Muscle layer of duodenum (tissue), 2 donors: Measurements from ENCODE around the gene CLDN1.

ENCODE experiments used
- H3K27ac ChIP-seq: one replicate; pipeline ENCODE4 v1.7.0; 2013; ENCODE audit warnings: mild to moderate bottlenecking, low read length
- H3K27me3 ChIP-seq: one replicate; pipeline ENCODE4 v1.7.0; 2013; ENCODE audit warnings: low read depth, mild to moderate bottlenecking, control low read depth, low read length
- H3K36me3 ChIP-seq, 2 donors: one replicate each; pipeline ENCODE4 v1.7.0; 2013; ENCODE audit warnings: low read length in 2 of 2, control low read depth in 1 of 2, mild to moderate bottlenecking in 1 of 2; ENCODE audit not compliant: insufficient read depth in 2 of 2, control insufficient read depth in 1 of 2
- H3K4me1 ChIP-seq, 2 donors: one replicate each; pipeline ENCODE4 v1.7.0; 2013; ENCODE audit warnings: low read length in 2 of 2, mild to moderate bottlenecking in 2 of 2, control low read depth in 1 of 2, moderate library complexity in 1 of 2; ENCODE audit not compliant: insufficient read depth in 2 of 2, control insufficient read depth in 1 of 2
- H3K4me3 ChIP-seq, 2 donors: one replicate each; pipeline ENCODE4 v1.7.0; 2013; ENCODE audit warnings: low read length in 2 of 2, low read depth in 1 of 2, mild to moderate bottlenecking in 1 of 2
- H3K9me3 ChIP-seq, 2 donors: one replicate each; pipeline ENCODE4 v1.7.0; 2013; ENCODE audit warnings: low read length in 2 of 2, control low read depth in 1 of 2, mild to moderate bottlenecking in 1 of 2; ENCODE audit not compliant: control insufficient read depth in 1 of 2
- donor health status: healthy.

Gene CLDN1

GRCh38 chr3:190330936-190331734 is 8.9 kb upstream of the CLDN1 start:
- Histone ChIP-seq H3K9me3 (no peaks in the 10 kb centered on the region), H3K27ac (no peak overlapping the region), H3K4me3 (no peak overlapping the region), H3K27me3 (no peaks in the 10 kb centered on the region), H3K36me3 (no peaks in the 10 kb centered on the region), H3K4me1 (peaks cover 0 to 3% of the 10 kb centered on the region in 2 donors)

- no peak overlapping the region for H3K27ac ChIP-seq
Measured at GRCh38 chr3:190326930-190327329, 4.7 kb upstream of the CLDN1 start.

GRCh38 chr3:190326361-190326760 is 4.1 kb upstream of the CLDN1 start:
- H3K4me1 ChIP-seq = peaks cover 3 to 9% of the 10 kb centered on the region in 2 donors
- no peaks in the 10 kb centered on the region for H3K36me3 ChIP-seq
- H3K4me3 ChIP-seq = no peak overlapping the region
- no peaks in the 10 kb centered on the region for H3K27me3 ChIP-seq
- H3K9me3 ChIP-seq = no peaks in the 10 kb centered on the region
- H3K27ac ChIP-seq = no peak overlapping the region

More at GRCh38 chr3:190326930-190327329, 4.7 kb upstream of the CLDN1 start:
- Histone ChIP-seq H3K9me3 (no peaks in the 10 kb centered on the region), H3K27me3 (no peaks in the 10 kb centered on the region), H3K4me3 (no peak overlapping the region), H3K4me1 (peaks cover 0 to 4% of the 10 kb centered on the region in 2 donors), H3K36me3 (no peaks in the 10 kb centered on the region)

GRCh38 chr3:190325923-190326322 is 3.7 kb upstream of the CLDN1 start:
- Histone ChIP-seq H3K4me1 (peaks cover 3 to 9% of the 10 kb centered on the region in 2 donors), H3K4me3 (no peak overlapping the region), H3K27ac (no peak overlapping the region), H3K27me3 (no peaks in the 10 kb centered on the region), H3K9me3 (no peaks in the 10 kb centered on the region), H3K36me3 (no peaks in the 10 kb centered on the region)

- Histone ChIP-seq H3K4me3 (no peak overlapping the region), H3K27ac (no peak overlapping the region)
Measured at GRCh38 chr3:190323246-190323626, 990 bp upstream of the CLDN1 start.

GRCh38 chr3:190322604-190323245 is 479 bp upstream of the CLDN1 start:
- Histone ChIP-seq H3K4me3 (peak overlapping the region in 1 of 2 donors; percentile 71), H3K27me3 (no peaks in the 10 kb centered on the region), H3K9me3 (no peaks in the 10 kb centered on the region), H3K4me1 (peaks cover 3 to 9% of the 10 kb centered on the region in 2 donors), H3K27ac (no peak overlapping the region), H3K36me3 (no peaks in the 10 kb centered on the region)

More at GRCh38 chr3:190323246-190323626, 990 bp upstream of the CLDN1 start:
- H3K36me3 ChIP-seq = no peaks in the 10 kb centered on the region
- H3K27me3 ChIP-seq = no peaks in the 10 kb centered on the region
- peaks cover 3 to 9% of the 10 kb centered on the region in 2 donors for H3K4me1 ChIP-seq
- no peaks in the 10 kb centered on the region for H3K9me3 ChIP-seq

GRCh38 chr3:190320594-190321362 is 1.5 kb downstream of the CLDN1 start:
- no peak overlapping the region for H3K4me3 ChIP-seq
- H3K27ac ChIP-seq = no peak overlapping the region

GRCh38 chr3:190319660-190320059 is 2.6 kb downstream of the CLDN1 start:
- no peak overlapping the region for H3K27ac ChIP-seq
- H3K4me1 ChIP-seq = peaks cover 3 to 5% of the 10 kb centered on the region in 2 donors

More at GRCh38 chr3:190320594-190321362, 1.5 kb downstream of the CLDN1 start:
- Histone ChIP-seq H3K4me1 (peaks cover 3 to 5% of the 10 kb centered on the region in 2 donors), H3K36me3 (no peaks in the 10 kb centered on the region), H3K27me3 (no peaks in the 10 kb centered on the region), H3K9me3 (no peaks in the 10 kb centered on the region)

GRCh38 chr3:190318666-190319065 is 3.6 kb downstream of the CLDN1 start:
- H3K27me3 ChIP-seq = no peaks in the 10 kb centered on the region
- no peaks in the 10 kb centered on the region for H3K36me3 ChIP-seq
- no peaks in the 10 kb centered on the region for H3K9me3 ChIP-seq
- no peak overlapping the region for H3K27ac ChIP-seq
- H3K4me1 ChIP-seq = peaks cover 3 to 5% of the 10 kb centered on the region in 2 donors
- no peak overlapping the region for H3K4me3 ChIP-seq

More at GRCh38 chr3:190319660-190320059, 2.6 kb downstream of the CLDN1 start:
- Histone ChIP-seq H3K4me3 (no peak overlapping the region), H3K9me3 (no peaks in the 10 kb centered on the region), H3K36me3 (no peaks in the 10 kb centered on the region), H3K27me3 (no peaks in the 10 kb centered on the region)

GRCh38 chr3:190314741-190315140 is 7.5 kb downstream of the CLDN1 start:
- H3K27ac ChIP-seq = no peak overlapping the region
- H3K4me1 ChIP-seq = no peaks in the 10 kb centered on the region
- H3K27me3 ChIP-seq = no peaks in the 10 kb centered on the region
- no peaks in the 10 kb centered on the region for H3K9me3 ChIP-seq
- H3K4me3 ChIP-seq = no peak overlapping the region
- no peaks in the 10 kb centered on the region for H3K36me3 ChIP-seq

- no peaks in the 10 kb centered on the region for H3K27me3 ChIP-seq
- H3K4me3 ChIP-seq = no peak overlapping the region
- no peak overlapping the region for H3K27ac ChIP-seq
- no peaks in the 10 kb centered on the region for H3K9me3 ChIP-seq
- H3K4me1 ChIP-seq = no peaks in the 10 kb centered on the region
- no peaks in the 10 kb centered on the region for H3K36me3 ChIP-seq
Measured at GRCh38 chr3:190309414-190309813, 12.8 kb downstream of the CLDN1 start.
